Ramos (cell line): ENCODE measurements around the gene ATG9A.

Experiments
- in situ Hi-C: fragments of 300-500 bp; cut with MboI; formaldehyde crosslinking; loops from one replicate; pipeline ENCODE4 v1.14.3; 2022; ENCODE audit warnings: low sequenced_read_pairs; ENCODE audit not compliant: unreplicated experiment

The ATG9A gene

DNA sequence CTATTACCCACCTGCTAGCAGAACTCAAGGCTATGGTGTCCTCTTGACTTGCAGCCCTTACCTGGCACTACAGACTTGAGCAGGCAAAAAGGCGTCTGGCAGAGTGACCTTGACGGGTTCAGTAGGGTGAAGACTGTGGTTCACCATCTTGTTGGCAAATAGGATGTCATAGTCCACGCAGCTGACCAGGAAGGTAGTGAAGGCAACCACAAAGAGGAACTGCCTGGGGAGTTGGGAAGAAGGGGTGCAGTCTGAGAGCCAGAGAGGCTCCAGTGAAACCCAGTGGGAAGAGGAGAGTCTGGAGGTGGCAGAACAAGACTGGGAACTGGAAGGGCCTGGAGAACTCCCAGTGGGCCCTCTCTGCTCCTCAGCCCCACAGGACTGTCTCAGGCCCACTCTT, 4.1 kb downstream of the ATG9A start:
- in situ Hi-C loops, result no loop called here

DNA sequence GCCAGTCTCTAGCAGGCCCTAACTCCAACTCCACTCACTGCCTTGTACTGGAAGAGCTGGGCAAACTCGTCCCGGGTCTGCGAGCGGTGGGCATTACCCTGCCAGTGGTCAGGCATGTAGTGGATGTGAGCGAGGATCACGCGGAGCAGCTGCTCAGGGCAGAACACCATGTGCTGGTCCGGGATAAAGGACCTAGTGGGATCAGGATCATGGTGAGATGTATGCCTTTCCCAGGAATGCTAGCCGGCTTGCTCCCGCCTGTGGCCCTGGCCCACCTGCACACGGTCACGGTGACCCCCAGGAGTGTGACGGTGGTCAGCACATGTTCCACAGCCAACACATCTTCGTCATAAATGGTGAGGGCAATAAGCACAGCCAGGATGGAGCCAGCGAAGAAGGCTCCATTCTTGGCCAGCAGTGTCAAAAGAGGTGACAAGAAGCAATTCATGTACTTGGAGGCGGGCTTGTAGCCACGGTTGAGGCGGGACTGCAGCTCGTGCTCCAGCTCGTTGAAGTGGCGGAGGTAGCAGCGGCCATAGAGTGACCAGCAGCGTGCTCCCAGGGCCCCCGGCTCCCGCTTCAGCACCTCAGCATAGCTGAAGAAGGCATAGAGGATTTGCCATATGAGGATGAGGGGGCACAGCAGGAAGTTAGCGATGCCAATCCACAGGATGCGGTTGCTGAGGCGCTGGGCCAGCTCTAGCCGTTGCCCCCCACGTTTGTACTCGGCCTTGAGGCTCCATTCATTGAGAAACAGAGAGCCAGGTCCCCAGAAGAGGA, 5.4 kb downstream of the ATG9A start:
- in situ Hi-C loops, result no loop called here

DNA sequence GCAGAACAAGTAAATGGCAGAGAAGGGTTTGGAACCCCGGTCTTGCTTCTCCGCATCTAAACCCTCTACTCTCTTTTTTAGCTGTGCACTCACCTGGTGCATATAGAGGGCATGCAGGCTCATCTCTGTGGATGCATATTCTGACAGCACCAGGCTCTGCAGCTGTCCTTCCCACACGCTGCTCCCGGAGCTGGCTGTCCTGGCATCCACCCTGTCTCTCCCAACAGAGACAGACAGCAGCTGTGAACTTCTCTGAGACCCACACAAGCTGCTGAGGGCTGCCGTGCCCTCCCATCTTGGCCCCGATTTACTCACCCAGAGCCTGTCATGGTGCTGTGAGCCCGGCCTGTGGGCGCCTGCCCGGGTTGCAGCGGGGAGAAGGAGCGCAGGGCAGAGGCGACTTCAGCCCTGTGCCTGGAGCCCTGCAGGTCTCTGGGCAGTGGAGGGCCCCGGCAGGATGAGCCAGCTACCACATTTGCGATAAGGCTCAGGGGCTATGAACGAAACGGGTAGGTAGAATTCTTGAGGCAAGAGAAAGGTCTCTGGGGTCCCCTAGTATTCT, 7.4 kb downstream of the ATG9A start:
- in situ Hi-C loops, result no loop called here

DNA sequence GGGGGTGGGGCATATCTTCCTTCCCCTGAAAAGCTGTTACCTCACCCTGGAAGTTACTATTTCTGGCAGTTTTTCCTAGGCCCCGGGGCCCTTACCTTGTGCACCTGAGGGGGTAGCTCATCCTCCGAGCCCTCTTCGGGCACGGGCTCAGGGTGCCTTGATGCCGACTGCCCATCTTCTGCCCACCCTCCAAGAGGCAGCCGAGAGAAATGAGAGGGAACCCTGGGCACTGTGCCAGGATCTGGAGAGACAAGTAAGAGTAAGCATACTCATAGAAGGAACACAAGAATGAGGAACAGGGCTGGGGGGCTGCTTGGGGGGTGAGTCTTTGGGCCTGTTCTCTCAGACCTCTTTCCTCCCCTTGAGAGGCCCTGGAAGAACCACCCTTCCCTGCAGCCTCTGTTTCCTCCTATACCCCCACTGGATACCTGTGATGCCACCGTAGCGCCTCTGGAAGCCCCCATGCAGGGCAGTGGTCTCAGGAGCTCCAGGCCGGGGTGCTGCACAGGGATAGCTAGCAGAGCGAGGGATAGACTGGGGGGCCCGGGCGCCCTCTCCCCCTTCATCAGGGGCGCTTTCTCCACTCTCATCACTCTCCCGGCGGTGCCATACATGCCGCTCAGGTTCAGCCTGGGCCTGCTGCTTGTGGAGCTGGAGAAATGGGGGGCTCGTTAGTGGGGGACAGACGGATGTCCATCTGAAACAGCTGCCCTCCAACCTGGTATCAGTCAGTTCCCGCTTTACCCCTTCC, 8.6 kb downstream of the ATG9A start:
- in situ Hi-C loops, result no loop called here

DNA sequence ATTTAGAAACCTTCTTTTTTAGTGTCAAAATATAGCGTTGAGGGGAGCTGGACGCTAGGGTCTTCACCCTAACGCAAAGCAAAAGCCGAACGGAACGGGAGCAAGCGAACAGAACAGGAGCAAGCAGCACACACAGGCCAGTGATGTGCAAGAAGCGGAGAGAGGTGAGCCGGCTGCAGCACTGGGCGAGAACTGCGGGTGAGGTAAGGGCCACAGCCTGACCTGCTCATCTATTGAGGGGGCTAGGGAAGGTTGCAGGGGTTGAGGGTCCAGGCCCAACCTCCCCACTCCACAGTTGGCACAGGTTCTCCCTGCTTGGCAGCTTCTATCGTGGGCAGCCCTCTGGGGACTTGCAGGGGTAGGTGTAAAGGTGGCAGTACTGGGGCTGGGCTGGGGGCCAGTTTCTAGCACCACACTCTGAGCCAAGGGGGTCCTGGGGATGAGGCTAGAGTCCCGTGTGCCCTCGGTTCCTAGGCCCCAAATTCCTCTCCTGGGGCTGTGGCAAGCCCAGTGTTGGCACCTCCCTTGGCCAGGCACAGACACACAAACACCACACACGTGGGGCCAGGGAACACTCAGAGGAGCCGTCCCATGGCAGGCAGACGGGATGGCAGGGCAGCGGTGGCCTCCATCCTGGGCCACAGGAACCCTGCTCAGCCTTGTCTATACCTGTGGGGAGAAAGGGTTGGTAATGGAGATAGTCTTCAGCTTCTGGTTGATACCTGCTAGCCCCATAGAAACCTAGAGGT, 9.5 kb downstream of the ATG9A start:
- in situ Hi-C loops, result no loop called here

DNA sequence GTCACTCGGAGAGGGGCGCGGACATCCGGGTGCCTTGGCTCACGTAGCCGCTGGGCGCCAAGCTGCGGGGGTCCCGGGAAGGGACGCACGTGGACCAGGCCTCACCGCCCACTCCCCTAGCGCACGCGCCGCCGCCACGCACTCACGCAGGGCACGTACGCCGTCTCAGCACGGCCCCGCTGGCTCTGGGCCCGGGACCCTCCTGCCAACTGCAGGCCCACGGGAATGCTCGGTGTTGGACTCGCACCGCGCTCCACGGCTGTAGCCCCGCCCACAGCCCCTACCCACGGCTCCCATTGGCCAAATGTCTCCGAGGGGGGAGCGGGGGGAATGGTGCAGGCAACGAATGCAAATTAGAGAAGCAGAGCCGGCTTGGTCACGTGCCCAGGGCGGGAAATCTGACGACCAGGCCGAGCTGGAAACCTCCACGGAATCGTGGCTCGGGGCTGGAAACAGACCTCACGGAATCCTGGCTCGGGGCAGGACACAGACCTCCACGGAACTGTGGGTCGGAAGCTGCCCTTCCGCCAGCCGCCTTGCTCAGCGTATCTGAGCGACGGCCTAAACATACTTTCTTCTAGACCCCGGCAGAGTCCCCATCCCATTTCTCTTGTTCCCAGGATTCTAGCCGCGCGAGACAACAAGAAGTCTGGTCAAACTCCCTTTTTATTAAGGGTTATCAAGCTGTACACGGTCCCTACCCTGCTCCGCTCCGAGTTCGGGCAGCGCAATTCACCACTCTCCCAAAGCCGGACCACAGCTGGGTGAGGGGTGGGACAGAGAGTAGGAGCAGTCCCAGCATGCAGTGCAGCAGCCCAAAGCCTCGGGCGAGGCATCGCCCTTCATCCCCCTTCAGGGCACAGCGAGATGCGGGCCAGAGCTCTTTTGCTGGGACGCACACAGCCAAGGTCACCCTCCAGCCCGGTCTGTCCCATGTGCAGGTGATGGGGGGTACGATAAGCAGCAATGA, 10.4 kb downstream of the ATG9A start, which contains the start of gene ABCB6:
Gene ABCB6 (minus strand): TSS at position 227 of the 970 bp plus-strand sequence. CDS start 285 bp downstream, outside the sequence.
- in situ Hi-C loops, result no loop called here

DNA sequence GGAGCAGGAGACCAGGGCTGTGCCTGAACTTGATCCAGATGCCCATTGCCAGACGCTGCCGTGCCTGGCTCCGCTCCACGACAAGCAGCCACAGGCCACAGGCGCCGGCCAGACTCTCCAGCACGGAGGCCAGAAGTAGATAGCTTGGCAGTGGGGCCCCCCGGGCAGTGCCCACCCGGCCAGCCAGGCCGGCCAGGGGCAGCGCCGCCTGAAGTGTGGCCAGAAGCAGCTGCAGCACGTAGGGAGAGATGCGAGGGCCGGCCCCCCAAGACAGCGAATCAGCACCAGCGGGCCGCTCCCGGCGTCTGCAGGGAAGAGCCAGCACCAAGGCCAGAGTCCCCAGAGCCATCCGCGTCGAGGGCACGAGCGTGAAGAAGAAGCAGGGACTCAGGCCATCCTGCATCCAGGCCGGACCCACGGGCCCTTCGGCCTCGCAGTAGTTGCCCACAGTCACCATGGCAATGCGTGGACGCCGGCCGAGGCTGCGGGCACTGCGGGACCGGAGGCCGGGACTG, 11.2 kb downstream of the ATG9A start:
- in situ Hi-C loops, result no loop called here

DNA sequence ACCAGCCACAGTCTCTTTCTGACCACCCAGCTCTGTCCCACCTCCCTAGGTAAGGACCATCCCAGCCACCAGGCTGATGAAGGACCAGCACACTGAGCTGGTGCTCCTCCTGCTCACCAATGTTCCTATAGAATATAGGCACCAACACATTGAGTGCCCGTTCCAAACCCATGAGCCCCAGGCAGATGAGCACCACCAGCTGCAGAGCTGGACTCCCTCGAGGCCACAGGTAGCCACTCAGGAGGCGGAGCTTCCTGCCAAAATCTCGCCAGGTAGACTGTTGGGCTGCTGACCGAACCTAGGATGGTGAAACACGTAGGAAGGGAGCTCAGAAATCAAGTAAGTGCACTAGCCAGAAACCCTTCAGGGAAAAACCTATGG, 12.9 kb downstream of the ATG9A start:
- in situ Hi-C loops, result no loop called here

DNA sequence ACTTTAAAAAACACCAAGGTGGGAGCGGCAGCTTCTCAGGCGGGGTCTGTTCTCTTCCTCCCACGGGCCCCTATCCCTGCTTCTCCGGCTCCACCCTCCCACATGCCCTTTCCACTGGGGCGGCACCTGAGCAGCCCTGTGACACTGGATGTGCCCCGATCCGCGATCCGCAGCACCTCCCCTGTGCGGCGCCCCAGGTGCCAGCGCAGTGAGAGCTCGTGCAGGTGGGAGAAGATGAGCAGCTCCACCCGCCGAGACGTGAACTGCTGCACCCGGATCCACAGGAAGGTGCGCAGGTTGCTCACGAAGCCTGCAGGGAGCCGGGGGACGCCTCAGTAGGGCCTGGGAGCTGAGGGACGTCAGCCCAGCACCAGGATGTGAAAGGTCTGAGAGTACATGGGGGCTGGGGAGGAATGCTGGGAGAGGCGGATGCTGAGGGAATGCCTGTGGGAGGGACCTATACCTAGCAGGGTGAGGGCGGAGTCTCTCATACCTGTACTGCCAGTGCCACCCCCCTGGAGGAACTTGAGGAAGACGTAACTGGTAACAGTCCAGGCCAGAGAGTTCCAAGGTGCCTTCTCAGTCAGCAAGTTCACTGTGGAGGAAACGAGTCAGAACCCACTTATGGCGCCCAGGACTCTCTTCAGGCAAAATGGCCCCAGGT, 13.4 kb downstream of the ATG9A start:
- in situ Hi-C loops, result no loop called here

DNA sequence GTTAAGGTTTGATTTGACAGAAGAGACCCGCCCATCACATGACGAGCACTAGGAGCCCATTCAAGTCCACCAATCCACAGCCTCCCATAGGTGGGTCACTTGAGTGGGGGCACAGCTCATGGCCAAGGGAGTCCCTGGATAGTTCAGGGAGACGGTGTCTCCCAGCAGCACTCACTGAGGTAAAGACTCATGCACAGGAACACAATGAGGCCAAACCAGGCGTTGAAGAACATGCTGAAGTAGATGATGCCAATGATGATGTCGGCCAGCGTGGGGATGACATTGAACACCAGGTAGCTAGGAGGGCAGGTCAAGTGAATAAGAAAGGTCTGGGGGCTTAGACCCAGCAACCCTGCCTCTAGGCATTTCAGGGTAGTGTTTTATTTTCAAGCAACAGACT, 14.7 kb downstream of the ATG9A start:
- in situ Hi-C loops, result no loop called here

DNA sequence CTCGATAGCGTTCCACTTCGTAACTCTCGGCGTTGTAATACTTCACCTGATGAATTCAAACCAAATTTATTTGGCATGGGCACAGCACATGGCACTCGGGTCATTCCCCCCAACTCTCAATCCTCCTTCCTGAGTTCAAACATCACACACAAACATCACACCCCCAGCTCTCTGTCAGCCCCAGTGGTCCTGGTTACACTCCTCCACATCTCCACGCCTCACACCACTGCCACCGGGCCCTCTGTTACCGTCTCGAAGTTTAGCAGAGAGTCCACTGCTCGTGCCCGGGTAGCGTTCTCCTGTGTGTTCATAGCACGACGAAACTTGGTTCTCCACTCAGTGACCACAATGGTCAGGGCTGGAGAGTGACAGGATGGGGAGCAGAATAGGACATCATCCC, 15.3 kb downstream of the ATG9A start:
- in situ Hi-C loops, result no loop called here

DNA sequence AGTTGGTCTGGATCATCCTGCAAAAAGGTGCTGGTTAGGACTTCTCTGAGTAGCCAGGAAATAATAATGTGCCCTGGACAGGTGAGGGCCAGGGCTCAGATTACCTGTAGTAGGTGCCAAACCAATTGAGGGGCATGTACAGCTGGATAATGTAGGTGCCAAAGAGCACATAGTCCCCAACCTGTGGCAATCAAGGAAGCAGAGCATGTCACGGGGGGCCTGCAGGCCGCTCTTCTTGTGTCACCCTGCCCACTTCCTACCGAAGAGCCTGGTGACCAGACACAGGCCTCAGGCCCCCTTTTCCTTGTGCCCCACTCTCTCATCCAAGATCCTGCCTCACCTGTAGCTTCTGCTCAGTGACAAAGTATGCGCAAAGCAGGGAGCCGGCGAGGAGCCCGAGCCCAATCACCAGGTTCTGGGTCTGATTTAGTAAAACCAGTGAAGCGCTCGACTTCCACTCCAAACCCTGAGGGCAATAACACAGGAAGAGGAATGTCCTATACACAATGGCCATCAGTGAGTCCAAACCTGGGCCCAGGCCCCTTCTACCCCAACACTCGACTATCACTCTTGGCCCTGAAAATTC, 15.9 kb downstream of the ATG9A start:
- in situ Hi-C loops, result no loop called here

DNA sequence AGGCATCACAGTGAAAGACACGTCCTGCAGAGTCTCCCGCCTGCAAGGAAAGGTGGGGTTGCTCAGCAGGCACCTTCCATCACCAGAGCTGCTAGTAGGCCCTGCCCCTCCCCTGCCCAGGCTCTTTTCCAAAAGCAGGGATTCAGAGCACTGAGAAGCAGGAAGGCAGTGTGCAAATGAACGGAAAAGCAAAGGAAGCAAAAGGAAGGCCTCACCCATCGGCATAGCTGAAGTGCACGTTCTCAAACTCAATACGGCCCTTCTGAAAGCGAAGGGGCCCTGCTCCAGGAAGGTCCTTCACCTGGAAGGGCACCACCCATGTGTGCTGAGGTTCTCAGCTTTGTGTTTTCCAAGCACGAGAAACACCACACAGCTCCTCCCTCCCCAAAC, 16.4 kb downstream of the ATG9A start:
- in situ Hi-C loops, result no loop called here

DNA sequence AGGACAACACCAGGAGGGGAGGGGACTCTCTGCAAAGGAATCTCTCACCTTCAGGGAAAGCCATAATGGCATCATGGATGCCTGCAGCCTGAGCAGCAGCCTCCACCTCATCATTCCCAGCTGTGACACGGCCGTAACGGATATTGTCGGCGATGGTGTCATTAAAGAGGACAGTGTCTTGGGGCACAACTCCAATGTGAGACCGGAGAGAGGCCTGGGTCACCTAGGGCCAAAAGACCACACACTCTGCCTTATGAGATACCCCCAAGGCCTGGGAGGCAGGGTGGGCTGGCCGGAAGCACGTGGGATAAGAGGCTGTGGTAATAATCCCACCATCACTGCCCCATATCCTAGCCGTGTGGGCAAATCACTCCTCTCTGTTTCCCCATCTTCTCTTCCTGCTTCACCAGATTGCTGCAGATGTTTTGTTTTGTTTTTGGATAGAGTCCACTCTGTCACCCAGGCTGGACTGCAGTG, 18.5 kb downstream of the ATG9A start:
- in situ Hi-C loops, result no loop called here

DNA sequence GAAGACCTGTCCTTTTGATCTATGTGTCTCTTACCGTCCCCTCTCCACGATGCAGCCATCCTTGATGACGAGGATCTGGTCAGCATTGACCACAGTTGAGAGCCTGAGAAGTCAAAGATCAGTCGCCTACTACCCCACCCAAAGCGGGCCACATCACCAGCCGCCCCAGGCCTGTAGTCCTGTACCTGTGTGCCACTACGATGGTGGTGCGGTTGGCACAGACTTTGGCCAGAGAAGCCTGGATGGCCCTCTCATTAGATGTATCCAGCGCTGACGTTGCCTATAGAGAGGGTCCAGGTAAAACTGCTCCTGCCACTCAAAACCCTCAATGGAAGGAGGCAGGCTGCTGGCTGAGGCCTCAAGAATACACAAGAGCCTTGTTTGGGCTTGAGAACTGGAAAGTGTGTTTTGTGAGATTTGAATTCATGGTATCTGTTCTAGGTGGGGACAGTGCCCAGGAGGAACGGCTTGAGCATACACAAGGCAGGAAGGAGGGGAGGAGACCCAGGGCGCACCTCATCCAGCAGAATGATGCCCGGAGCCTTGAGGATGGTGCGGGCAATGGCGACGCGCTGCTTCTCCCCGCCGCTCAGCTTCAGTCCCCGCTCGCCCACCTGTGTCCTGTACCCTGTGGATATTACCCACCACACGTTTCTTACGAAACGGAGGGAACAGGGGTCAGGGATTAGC, 19.1 kb downstream of the ATG9A start:
- in situ Hi-C loops, result no loop called here

DNA sequence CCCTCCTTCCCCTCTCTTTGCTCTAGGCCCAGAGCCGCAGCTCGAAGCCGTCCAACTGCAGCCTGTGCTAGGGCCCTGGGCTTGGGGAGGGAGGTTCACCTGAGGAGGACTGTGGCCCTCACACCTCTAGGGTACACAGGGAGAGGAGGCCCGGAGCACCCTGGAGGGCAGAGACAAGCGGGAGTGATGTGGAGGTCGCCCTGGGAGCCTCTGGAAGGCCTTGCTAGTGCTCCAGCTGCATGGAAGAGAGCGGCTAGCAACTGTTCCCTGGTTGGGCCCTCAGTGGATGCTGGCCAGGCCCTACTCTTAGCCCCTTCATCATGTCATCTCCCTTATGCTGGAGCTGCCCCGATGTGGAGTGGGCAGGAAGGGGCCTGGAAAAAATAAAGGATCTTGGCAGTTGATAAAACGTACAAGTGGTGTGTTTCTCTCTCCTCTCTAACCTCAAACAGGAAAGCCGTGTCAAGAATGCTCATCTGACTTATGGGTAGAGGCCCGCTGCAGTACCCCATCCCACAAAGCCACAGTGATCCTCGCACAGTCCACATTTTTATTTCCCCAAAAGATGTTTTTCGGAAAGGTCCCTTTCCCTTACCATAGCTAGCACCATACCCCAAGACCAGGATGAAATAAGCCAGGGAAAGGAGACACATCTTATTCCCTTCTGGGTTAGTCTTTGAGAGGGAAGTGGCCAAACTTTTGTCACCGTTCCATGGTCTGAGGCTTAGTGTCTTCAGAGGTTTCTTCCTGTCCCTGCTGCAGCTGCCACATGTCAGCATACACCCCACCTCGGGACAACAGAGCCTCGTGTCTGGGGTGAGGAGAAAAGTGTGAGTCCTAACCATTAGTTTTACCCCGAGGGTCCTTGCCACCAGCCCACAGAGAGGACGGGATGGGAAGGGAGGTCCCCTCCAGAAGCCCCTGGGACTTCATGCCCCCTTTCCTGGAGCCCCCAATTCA, 19.9 kb downstream of the ATG9A start:
- in situ Hi-C loops, result loop anchor here (5.0 kb wide), 1 partner anchor 37 kb away; the partner anchor contains the start of gene SLC23A3
